Measurements from ENCODE around the gene SLC6A11.

SLC6A11 gene

GRCh38 chr3:10888518-10889090 lies 72.6 kb downstream of the SLC6A11 start:
- no peak for DNase-seq (ENCODE audit: low spot score)

GRCh38 chr3:10889206-10889960 lies 73.4 kb downstream of the SLC6A11 start:
- DNase-seq (ENCODE audit: low spot score) = no peak

DNA sequence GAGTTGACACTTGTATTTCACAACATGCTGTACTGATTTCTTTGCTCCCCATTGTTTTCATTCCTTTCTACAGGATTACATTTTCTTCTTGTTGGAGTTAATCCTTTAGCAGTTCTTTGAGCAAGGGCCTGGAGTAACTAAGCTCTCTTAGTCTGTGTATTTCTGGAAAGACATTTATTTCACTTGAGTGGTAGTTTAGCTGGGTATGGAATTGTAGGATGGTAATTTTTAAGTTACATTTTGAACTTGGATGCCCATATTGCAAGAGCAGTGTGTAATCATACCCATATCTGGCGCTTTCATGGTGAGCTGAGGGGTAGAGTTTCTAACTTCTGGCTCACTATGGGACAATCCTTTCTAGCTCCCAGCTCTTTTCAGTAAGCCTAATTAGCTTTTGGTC lies 74.6 kb downstream of the SLC6A11 start:
- no peak for DNase-seq (ENCODE audit: low spot score)

DNA sequence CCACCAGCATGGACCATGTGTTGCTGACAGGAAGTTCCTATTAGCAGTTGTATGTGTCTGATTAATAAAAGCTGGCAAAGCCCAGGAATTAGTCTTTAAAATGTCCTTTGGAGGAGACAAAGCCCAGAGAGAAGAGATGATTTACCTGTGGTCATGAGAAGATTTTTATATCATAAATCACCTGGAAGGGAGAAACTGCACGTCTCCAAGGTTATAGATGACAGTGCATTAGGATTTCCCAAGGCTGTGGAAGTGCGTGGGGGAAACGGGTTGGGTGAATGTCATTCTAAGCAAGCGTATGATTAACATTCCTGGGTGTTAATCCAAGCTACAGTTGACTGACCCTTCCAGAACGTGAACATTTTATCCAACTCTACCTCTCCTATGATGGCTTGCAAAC lies 76.6 kb downstream of the SLC6A11 start:
- DNase-seq (ENCODE audit: low spot score) = no peak

- DNase-seq (ENCODE audit: low spot score) = no peak
Observed at GRCh38 chr3:10901296-10901945, 85.4 kb downstream of the SLC6A11 start.

DNA sequence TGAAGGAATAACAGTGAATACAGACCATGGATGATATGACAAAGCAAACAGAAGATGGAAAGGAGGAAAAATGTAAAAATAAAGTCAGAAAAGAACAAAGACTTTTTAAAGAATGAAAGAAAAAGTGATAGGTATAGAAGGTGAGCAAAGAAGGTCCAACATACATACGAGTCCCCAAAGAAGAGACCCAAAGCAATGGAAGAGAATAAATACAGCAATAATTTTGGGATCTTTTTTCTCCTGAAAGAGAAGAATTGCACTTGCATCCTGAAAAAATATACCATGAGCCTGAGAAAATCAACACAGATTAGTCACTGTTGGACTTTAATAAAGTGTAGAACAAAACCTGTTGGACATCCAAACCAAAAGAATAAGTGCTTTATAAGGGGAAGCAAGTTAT lies 91.2 kb downstream of the SLC6A11 start:
- DNase-seq (ENCODE audit: low spot score) = no peak

GRCh38 chr3:10910367-10910766 lies 94.3 kb downstream of the SLC6A11 start:
- DNase-seq (ENCODE audit: low spot score) = no peak

- no peak for DNase-seq (ENCODE audit: low spot score)
Observed at GRCh38 chr3:10911350-10912002, 95.4 kb downstream of the SLC6A11 start.

- DNase-seq (ENCODE audit: low spot score) = no peak
Observed at GRCh38 chr3:10912786-10913185, 96.8 kb downstream of the SLC6A11 start.

DNA sequence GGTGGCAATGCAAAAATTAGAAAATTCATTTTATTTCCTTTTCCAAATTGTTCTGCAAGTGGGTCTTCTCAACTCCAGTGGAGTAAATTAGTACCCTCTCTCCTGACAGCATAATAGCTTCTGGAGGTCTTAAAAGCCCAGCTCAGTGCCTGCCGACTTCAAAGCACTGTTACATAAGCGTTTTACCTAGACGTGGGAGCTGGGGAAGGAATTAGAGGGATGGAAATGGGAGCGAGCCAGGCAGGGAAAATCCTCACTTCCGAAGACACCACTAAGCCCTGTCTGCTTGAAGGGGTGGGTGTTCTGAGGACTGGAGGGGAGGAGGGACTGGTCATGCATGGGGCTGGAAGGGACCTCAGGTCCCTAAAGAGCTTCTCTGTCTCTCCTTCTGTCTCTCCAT lies 99.3 kb downstream of the SLC6A11 start:
- DNase-seq (ENCODE audit: low spot score) = no peak

DNA sequence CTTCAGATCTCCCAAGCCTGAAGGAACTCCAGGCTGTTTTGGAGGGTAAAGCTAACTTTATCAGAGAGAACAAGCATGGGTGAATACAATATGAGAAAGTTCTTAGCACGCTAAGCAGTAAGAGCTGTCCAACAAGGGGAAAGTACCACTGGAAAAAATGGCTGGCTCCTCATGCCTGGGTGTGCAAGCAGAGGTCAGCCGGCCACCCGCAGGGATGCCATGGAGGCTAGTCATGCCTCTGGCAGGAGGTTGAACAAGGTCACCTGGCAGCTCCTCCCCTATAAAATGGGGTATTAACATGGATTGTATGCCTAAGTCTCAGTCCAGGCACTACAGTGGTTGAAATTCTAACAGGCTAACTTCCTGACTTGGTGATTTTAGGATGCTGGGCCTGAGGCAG lies 101.1 kb downstream of the SLC6A11 start:
- no peak for DNase-seq (ENCODE audit: low spot score)

DNA sequence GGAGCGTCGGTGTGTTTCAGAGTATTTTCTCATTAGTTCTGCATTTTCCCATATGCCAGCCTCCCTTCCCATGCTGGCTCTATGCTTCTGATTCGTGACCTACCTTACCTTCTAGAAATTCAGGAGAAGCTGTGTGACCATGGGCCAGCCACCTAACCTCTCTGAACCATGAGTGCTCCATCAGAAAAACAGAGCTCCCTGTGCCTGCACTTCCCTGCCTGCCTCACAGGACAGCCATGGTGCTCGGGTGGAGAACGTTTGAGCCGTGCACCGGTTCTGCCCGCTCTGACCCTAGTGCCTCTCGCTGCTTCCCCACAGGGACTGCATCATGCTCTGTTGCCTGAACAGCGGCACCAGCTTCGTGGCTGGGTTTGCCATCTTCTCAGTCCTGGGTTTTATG lies 102.0 kb downstream of the SLC6A11 start:
- DNase-seq (ENCODE audit: low spot score) = no peak

- DNase-seq (ENCODE audit: low spot score) = no peak
Observed at GRCh38 chr3:10919636-10920035, 103.6 kb downstream of the SLC6A11 start.

DNA sequence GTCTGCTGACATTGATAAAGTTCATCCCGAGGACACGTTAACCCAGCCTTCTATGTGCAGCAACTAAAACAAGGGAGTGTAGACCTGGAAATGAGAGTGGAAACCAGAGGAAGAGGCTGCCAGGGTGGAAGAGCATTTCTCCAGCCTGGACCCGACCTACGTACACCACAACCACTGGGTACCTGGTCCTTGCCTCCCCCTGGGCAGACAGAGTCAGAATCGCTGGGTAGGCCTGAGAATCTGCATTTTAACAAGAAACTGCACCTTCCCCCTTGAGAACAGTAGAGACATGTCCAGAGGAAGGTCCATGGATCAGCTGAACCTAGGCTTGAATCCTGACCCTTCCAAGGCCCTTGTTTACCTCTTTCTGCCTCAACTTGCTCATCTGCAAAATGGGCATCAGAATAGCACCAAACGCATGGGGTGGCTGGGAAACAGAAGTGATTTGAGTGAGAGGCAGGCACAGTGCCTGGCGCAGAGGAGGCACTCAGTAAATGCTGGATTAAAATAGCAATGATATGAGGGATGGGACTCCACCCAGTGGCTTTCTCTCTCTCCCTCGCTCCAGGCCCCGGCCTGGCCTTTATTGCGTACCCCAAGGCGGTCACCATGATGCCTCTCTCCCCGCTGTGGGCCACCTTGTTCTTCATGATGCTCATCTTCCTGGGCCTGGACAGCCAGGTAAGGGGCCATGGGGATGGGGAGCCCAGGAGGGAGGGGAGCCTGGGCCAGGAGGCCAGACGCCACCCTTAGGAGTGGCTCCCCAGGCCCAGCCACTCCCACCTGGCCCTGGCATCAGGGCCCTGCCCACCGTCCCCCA lies 109.6 kb downstream of the SLC6A11 start:
- no peak for DNase-seq (ENCODE audit: low spot score)

GRCh38 chr3:10926256-10926810 lies 110.3 kb downstream of the SLC6A11 start:
- no peak for DNase-seq (ENCODE audit: low spot score)

- no peak for DNase-seq (ENCODE audit: low spot score)
Observed at GRCh38 chr3:10926811-10927521, 110.9 kb downstream of the SLC6A11 start.

- no peak for DNase-seq (ENCODE audit: low spot score)
Observed at GRCh38 chr3:10927551-10927950, 111.5 kb downstream of the SLC6A11 start.

DNA sequence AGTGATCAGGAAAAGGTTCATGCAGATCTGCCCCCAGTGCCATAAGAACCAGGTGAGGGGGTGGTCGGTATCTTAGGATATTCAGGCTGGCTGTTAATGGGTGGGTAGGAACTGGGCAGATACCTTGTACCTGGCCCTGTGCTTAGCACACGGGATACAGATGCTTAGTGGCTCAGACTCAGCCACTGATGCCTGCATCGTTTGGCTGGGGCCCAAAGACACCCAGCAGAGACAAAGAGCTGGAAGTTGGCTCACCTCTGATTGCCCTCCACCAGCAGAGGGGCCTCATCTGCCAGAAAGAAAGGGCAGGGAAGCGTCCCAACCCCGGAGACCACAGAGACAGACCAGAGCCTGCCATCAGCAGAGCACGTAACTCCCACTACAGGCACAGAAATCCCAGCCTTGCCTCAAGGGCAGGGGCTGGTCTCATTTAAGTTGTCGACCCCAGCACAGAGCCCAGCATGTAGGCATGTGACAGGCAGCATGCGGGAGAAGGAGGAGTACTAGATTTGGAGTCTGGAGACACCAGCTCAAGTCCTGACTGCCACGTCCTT lies 112.5 kb downstream of the SLC6A11 start:
- no peak for DNase-seq (ENCODE audit: low spot score)

DNA sequence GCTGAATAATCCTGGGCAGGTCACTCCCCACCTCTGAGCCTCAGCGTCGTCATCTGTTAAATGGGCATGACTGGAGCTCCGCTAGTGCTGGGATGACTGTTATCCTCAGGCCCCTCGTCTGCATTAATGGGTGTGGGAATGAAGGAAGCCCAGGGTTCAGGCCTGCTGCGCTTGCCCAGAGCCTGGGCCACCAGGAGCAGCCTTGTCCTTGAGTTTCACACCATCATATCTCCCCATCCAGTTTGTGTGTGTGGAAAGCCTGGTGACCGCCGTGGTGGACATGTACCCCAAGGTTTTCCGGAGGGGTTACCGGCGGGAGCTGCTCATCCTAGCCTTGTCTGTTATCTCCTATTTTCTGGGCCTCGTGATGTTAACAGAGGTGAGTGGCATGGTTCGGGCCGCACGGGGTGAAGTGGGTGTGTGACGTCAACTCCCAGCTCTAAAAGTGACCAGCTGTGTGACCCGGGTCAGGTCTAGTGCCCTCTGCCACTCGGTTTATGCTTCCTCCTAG lies 113.0 kb downstream of the SLC6A11 start:
- DNase-seq (ENCODE audit: low spot score) = no peak

- no peak for DNase-seq (ENCODE audit: low spot score)
Observed at GRCh38 chr3:10929978-10930665, 114.1 kb downstream of the SLC6A11 start.
